ENCODE results near the gene MAGOH.
"Not testable (repeated sequence)": the region's sequence is repeated elsewhere in the genome, so short reads cannot be mapped to it uniquely, and the experiment has no call there.

MAGOH gene

DNA sequence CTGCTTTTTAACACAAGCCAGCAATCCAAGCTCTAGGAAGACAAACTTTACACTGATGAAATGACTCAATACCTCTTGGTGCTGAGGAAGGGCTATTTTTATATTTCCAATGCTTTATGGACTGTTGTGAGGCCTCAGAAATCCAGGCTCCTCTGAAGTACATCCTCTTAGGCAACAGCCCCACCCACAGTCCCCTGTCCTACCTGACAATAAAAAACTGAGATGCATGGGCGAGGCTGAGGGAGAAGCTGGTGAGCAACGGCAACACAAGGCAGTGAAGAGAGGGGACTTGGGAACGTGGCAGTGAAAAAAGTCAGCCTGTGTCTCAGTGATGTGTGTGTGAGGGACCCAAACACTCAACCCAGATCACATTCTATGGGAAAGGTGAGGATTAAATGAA is 51.8 kb downstream of the MAGOH start:
- DNase-seq (ENCODE audit: low spot score) = no peak

DNA sequence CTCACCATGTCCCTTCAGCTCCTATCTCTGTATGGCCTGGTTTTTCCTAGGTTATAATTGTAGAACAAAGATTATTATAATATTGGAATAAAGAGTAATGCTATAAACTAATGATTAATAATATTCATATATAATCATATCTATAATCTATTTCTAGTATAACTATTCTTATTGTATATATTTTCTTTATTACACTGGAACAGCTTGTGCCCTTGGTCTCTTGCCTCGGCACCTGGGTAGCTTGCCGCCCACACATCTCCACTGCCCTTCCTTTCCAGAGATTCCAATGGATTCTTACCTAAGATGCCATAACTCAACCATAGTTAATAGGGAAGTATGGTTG is 52.4 kb downstream of the MAGOH start:
- DNase-seq (ENCODE audit: low spot score) = not testable (repeated sequence)

DNA sequence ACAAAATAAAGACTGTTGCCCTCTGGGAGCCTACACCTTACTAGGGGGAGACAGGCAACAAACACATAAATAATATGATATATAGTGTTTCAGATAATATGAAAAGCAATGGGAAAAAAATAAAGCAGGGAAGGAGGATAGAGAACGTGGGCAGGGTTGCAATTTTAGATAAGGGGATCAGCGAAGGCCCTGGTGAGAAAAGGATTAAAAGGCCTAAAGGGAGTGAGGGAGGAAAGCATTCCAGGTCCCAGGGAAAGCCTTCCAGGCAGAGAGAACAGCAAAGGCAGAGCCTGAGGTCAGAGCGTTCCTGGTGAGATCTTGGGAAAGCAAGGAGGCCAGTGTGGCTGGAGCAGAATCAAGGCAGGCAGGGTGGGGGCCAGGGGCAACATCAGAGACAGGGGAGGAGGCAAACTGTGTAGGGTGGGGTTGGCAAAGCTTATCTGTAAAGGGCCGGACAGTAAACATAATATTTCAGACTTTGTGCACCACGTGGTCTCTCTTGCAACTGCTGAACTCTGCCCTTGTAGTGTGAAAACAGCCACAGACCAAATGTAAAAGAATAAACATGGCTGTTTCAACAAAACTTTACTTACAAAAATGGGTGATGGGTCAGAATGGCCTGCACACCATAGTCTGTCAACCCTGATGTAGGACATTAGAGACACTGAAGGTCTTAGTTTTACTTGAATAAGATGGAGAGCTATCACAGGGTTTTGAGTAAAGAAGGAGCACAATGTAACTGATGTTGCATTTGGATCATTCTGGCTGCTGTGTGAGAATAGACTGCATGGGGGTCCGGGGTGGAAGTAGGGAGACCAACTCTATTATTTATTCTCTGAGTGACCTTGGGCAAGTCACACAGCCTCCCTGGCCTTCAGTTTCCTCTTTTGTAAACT is 55.0 kb downstream of the MAGOH start:
- no peak for DNase-seq (ENCODE audit: low spot score)

DNA sequence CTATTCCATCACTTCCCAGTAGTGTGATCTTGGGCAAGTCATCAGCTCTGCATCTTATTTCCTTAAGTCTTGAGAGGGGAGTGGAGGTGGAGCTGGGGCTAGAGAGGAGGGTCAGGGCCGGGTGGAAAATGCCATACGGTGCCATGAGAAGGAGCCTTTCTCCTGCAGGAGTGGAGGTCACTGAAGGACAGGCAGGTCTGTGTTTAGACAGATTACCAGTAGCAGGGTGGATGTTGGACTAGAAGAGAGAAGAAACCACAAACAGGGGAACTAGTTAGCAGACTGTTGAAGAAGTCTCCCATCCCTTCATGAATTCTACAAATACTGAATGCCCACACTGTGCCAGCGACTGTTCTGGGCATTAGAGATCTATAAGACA is 55.6 kb downstream of the MAGOH start:
- DNase-seq (ENCODE audit: low spot score) = no peak

DNA sequence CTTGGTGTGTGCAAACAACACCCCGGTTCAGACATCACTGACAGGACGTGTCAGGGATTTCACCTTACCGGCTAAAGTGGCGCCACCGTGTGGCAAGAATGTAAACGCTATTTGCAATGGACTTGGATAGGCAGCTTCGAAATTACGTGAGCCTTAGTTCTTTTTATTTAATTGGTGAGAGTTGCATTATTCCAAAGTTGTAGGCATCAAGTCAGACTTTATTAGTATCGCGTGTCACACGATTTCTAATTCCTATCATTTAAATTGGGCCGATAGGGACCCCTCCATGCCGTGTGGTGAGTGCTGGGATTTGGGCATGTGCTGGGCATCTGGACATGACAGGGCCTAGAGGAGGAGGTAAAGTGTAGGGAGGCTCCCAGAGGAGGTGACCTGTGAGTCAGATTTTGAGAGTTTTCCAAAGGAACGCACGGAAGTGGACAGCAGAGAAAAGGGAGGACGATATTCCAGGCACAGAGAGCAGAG is 56.2 kb downstream of the MAGOH start:
- DNase-seq (ENCODE audit: low spot score) = peak; percentile 84

DNA sequence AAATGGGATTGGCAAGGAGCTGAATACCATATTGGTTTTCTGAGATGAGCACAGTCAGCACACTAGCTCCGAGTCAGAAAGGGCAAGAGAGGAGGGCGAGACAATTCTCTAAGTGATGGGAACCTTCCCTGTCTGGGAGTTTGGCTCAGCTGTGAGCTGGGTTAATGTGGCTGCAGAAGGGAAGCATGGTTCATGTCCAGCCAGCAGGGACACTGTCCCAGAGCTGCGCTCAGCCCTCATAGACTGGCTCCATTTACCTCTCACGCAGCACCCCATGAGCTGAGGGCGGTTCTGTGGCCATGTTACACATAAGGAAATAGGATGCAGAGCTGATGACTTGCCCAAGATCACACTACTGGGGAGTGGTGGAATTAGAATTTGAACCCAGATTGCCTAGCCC is 57.4 kb downstream of the MAGOH start:
- DNase-seq (ENCODE audit: low spot score) = no peak

DNA sequence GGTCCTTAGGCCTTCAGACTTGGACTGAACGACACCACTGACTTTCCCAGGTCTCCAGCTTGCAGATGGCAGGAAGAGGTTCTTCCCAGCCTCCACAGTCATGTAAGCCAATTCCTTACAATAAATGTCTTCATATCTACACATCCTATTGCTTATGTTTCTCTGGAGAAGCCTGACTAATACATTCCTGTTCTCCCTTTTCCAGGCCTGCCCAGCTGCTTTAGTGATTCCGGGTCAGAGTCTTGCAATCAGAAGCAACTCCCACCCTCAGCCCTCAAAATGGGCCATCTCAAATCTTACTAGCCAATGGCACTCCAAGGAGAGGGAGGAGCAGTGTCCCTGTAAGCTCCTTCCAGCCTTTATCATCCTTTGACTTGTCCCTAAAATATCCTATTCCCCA is 58.1 kb downstream of the MAGOH start:
- DNase-seq (ENCODE audit: low spot score) = no peak

All from cerebellar cortex (tissue), 1 donor.